Spinal cord (tissue), 10 donors: ENCODE measurements around the gene OR52A1. TPM values are rescaled to one million over a fixed set of nuclear protein-coding genes. Genes with fewer than 3 reads are reported as not detected.

Experiments used
- DNase-seq, 6 donors: peaks; one replicate each; pipeline versions ENCODE4 v3.0.0 to v3.0.0-alpha.2; 2013 to 2015; ENCODE audit warnings: low spot score in 6 of 6, low read depth in 4 of 6
- H3K27ac ChIP-seq: one replicate; pipeline ENCODE4 v1.5.1; 2013; ENCODE audit warnings: low read depth, low read length, control low read depth
- H3K27me3 ChIP-seq: one replicate; pipeline ENCODE4 v1.6.1; 2013; ENCODE audit warnings: low read length; ENCODE audit not compliant: control insufficient read depth, insufficient read depth
- H3K36me3 ChIP-seq: one replicate; pipeline ENCODE4 v1.6.1; 2013; ENCODE audit warnings: low read length; ENCODE audit not compliant: control insufficient read depth, insufficient read depth
- H3K4me1 ChIP-seq: one replicate; pipeline ENCODE4 v1.6.1; 2013; ENCODE audit warnings: low read length; ENCODE audit not compliant: control insufficient read depth, insufficient read depth
- H3K4me3 ChIP-seq: one replicate; pipeline ENCODE4 v1.5.1; 2013; ENCODE audit warnings: low read depth, low read length, control low read depth
- H3K9me3 ChIP-seq: one replicate; pipeline ENCODE4 v1.6.1; 2013; ENCODE audit warnings: low read length; ENCODE audit not compliant: control insufficient read depth, insufficient read depth
- WGBS: methylation state at CpG from one replicate; pipeline ENCODE4 v1.1.5; 2013; ENCODE audit warnings: missing lambda C conversion rate; ENCODE audit not compliant: insufficient coverage; 5-methylcytosine and 5-hydroxymethylcytosine counted together
- polyA plus RNA-seq, 2 donors: library from polyadenylated mRNA; unstranded; fragments of 120-200 nt; gene quantifications; one replicate each; pipeline ENCODE4 v1.2.1, GENCODE V29; 2013; ENCODE audit not compliant: insufficient read length in 2 of 2
- total RNA-seq, 2 donors: library from RNA; depleted of rRNA in 1 of 2; stranded (reverse); fragments of 120-200 nt in 1 of 2; fragments of >200 nt in 1 of 2; gene quantifications; one replicate each; pipeline versions ENCODE4 v1.2.3 to v1.2.4, GENCODE V29; 2013 to 2014
- donor health status: healthy.

Gene OR52A1
- total and polyA plus RNA-seq, 4 donors: 0.05 to 0.10 TPM; not detected in 2

- H3K36me3 ChIP-seq: no peaks in the 10 kb centered on the region
- H3K27ac ChIP-seq: no peak overlapping the region
- no peak for DNase-seq
- no peaks in the 10 kb centered on the region for H3K4me1 ChIP-seq
- no peaks in the 10 kb centered on the region for H3K9me3 ChIP-seq
- H3K4me3 ChIP-seq: no peak overlapping the region
- no CpG with 5 or more reads among the region's 3 CpGs for WGBS
- H3K27me3 ChIP-seq: no peaks in the 10 kb centered on the region
Observed at GRCh38 chr11:5115339-5115738, 39.2 kb downstream of the OR52A1 start.

GRCh38 chr11:5107285-5107684 lies 47.3 kb downstream of the OR52A1 start:
- Histone ChIP-seq H3K36me3 (no peaks in the 10 kb centered on the region), H3K27ac (no peak overlapping the region), H3K27me3 (no peaks in the 10 kb centered on the region), H3K4me1 (no peaks in the 10 kb centered on the region), H3K4me3 (no peak overlapping the region), H3K9me3 (no peaks in the 10 kb centered on the region)
- DNase-seq: no peak
- WGBS: 95% methylated on average over 2 of the region's 3 CpGs

DNA sequence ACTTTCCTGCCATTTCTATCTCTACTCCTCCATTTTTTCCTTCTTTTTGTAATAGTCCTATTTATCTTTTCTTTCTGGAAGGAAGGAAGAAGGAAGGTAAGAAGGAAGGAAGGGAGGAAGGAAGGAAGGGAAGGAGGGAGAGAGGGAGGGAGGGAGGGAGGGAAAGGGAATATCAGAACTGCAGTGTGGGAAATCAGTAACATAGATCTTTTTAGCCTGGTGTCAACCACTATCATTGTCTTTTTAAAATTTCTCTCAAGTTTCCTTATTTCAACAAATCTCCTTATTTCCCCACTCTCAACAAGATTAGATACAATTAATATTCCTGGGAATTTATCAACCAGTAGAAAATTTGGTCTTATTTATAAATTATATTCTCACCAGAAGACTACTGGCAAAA lies 51.5 kb downstream of the OR52A1 start:
- no peak for DNase-seq
- H3K4me1 ChIP-seq: no peaks in the 10 kb centered on the region
- no peaks in the 10 kb centered on the region for H3K9me3 ChIP-seq

GRCh38 chr11:5102246-5102645 lies 52.3 kb downstream of the OR52A1 start:
- peak in 1 of 6 donors; percentile 34 for DNase-seq
- no peak overlapping the region for H3K27ac ChIP-seq
- no peaks in the 10 kb centered on the region for H3K36me3 ChIP-seq
- no peaks in the 10 kb centered on the region for H3K9me3 ChIP-seq
- H3K4me3 ChIP-seq: no peak overlapping the region
- no CpG with 5 or more reads among the region's 2 CpGs for WGBS
- no peaks in the 10 kb centered on the region for H3K27me3 ChIP-seq
- H3K4me1 ChIP-seq: no peaks in the 10 kb centered on the region

More for the DNA sequence above, 51.5 kb downstream of the OR52A1 start:
- no peaks in the 10 kb centered on the region for H3K27me3 ChIP-seq
- H3K4me3 ChIP-seq: no peak overlapping the region
- H3K36me3 ChIP-seq: no peaks in the 10 kb centered on the region
- H3K27ac ChIP-seq: no peak overlapping the region

GRCh38 chr11:5096011-5096410 lies 58.5 kb downstream of the OR52A1 start:
- Histone ChIP-seq H3K4me1 (no peaks in the 10 kb centered on the region), H3K4me3 (no peak overlapping the region), H3K9me3 (no peaks in the 10 kb centered on the region), H3K36me3 (no peaks in the 10 kb centered on the region), H3K27me3 (no peaks in the 10 kb centered on the region), H3K27ac (no peak overlapping the region)
- no CpG with 5 or more reads among the region's 2 CpGs for WGBS
- no peak for DNase-seq

Other genes with a start within 250 kb of the OR52A1 start
- not detected for gene OR51G2, start 235.4 kb downstream of the OR52A1 start, total RNA-seq
- gene OR51G2, start 235.4 kb downstream of the OR52A1 start, polyA plus RNA-seq: not detected
- not detected for gene OR51G1, start 230.4 kb downstream of the OR52A1 start, total RNA-seq
- gene OR51G1, start 230.4 kb downstream of the OR52A1 start, polyA plus RNA-seq: not detected
- not detected for gene OR51A4, start 207.2 kb downstream of the OR52A1 start, total RNA-seq
- not detected for gene OR51A4, start 207.2 kb downstream of the OR52A1 start, polyA plus RNA-seq
- not detected for gene OR51A2, start 199.0 kb downstream of the OR52A1 start, total RNA-seq
- not detected for gene OR51A2, start 199.0 kb downstream of the OR52A1 start, polyA plus RNA-seq
- not detected for gene OR51L1, start 159.9 kb downstream of the OR52A1 start, total RNA-seq
- under 1 TPM in 1 of 2 donors, not detected in 1; 0.03 TPM for gene OR51L1, start 159.9 kb downstream of the OR52A1 start, polyA plus RNA-seq
- gene OR52J3, start 108.2 kb downstream of the OR52A1 start, total RNA-seq: not detected
- not detected for gene OR52J3, start 108.2 kb downstream of the OR52A1 start, polyA plus RNA-seq
- gene OR52E2, start 95.1 kb downstream of the OR52A1 start, total RNA-seq: not detected
- gene OR52E2, start 95.1 kb downstream of the OR52A1 start, polyA plus RNA-seq: not detected
- not detected for gene OR52E1, start 85.2 kb downstream of the OR52A1 start, total RNA-seq
- not detected for gene OR52E1, start 85.2 kb downstream of the OR52A1 start, polyA plus RNA-seq
- under 1 TPM in 1 of 2 donors, not detected in 1; 0.06 TPM for gene OR52A5, start 16.4 kb downstream of the OR52A1 start, total RNA-seq
- gene OR52A5, start 16.4 kb downstream of the OR52A1 start, polyA plus RNA-seq: not detected
- gene OR51V1, start 45.9 kb upstream of the OR52A1 start, total RNA-seq: not detected
- not detected for gene OR51V1, start 45.9 kb upstream of the OR52A1 start, polyA plus RNA-seq
- 1,000 to 10,000 TPM; 1,170 to 2,002 TPM for gene HBB, start 72.3 kb upstream of the OR52A1 start, total RNA-seq
- gene HBB, start 72.3 kb upstream of the OR52A1 start, polyA plus RNA-seq: 100 to 1,000 TPM; 132 to 148 TPM
- gene HBD, start 79.7 kb upstream of the OR52A1 start, total RNA-seq: 1 to 10 TPM in 1 of 2 donors, under 1 TPM in 1; 0.17 to 1.2 TPM
- gene HBD, start 79.7 kb upstream of the OR52A1 start, polyA plus RNA-seq: not detected
- gene HBG1, start 95.1 kb upstream of the OR52A1 start, total RNA-seq: 1,000 to 10,000 TPM in 1 of 2 donors, 100 to 1,000 TPM in 1; 286 to 1,550 TPM
- 10 to 100 TPM in 1 of 2 donors, 1 to 10 TPM in 1; 8.9 to 10.7 TPM for gene HBG1, start 95.1 kb upstream of the OR52A1 start, polyA plus RNA-seq
- gene HBG2, start 100.0 kb upstream of the OR52A1 start, total RNA-seq: over 10,000 TPM; 12,245 to 14,331 TPM
- gene HBG2, start 100.0 kb upstream of the OR52A1 start, polyA plus RNA-seq: 1,000 to 10,000 TPM; 2,225 to 2,582 TPM
- 10 to 100 TPM; 14.4 to 30.5 TPM for gene HBE1, start 115.2 kb upstream of the OR52A1 start, total RNA-seq
- gene HBE1, start 115.2 kb upstream of the OR52A1 start, polyA plus RNA-seq: 1 to 10 TPM; 9.2 to 9.3 TPM
- gene OR51B4, start 147.2 kb upstream of the OR52A1 start, total RNA-seq: under 1 TPM in 1 of 2 donors, not detected in 1; 0.17 TPM
- not detected for gene OR51B4, start 147.2 kb upstream of the OR52A1 start, polyA plus RNA-seq
- under 1 TPM; 0.20 to 0.22 TPM for gene OR51B2, start 169.5 kb upstream of the OR52A1 start, total RNA-seq
- not detected for gene OR51B2, start 169.5 kb upstream of the OR52A1 start, polyA plus RNA-seq
- 1 to 10 TPM in 1 of 2 donors, under 1 TPM in 1; 0.99 to 1.7 TPM for gene OR51B5, start 188.8 kb upstream of the OR52A1 start, total RNA-seq
- under 1 TPM in 1 of 2 donors, not detected in 1; 0.33 TPM for gene OR51B5, start 188.8 kb upstream of the OR52A1 start, polyA plus RNA-seq
- gene OR51B6, start 196.8 kb upstream of the OR52A1 start, total RNA-seq: not detected
- gene OR51B6, start 196.8 kb upstream of the OR52A1 start, polyA plus RNA-seq: not detected
- not detected for gene OR51M1, start 229.1 kb upstream of the OR52A1 start, total RNA-seq
- gene OR51M1, start 229.1 kb upstream of the OR52A1 start, polyA plus RNA-seq: not detected